Panc1 (cell line): ENCODE measurements around the gene RGS14.

Experiments used
- CTCF ChIP-seq: fragments of 450-650 bp; IDR thresholded peaks from 2 replicates; pipeline ENCODE4 v1.5.1; 2017; ENCODE audit warnings: mild to moderate bottlenecking
- REST ChIP-seq, 2 experiments: IDR thresholded peaks; 2 replicates each; pipeline ENCODE4 v1.6.1; 2011 to 2012; ENCODE audit warnings: low read depth in 2 of 2, control low read depth in 1 of 2, low read length in 1 of 2, mild to moderate bottlenecking in 1 of 2, moderate library complexity in 1 of 2; ENCODE audit not compliant: insufficient read depth in 1 of 2

GRCh38 chr5:177334781-177335700 is 22.7 kb upstream of the RGS14 start:
- TF ChIP-seq CTCF (no peak), REST (IDR thresholded peaks at IDR 0.05; ENCODE audit: insufficient read depth in 1 of 2, low read depth in 2 of 2, low read length in 1 of 2) (no peak)
